GM12872 (cell line): Measurements from ENCODE around the gene ZSCAN2.

ENCODE experiments used
- TF ChIP-seq, protein P1 (sequence below): IDR thresholded peaks from 3 replicates; pipeline ENCODE4 v1.5.1; 2011; ENCODE audit warnings: low read depth, mild to moderate bottlenecking, low read length, moderate library complexity; ENCODE audit not compliant: insufficient read depth

ZSCAN2 gene

GRCh38 chr15:84606653-84607120 is 5.9 kb downstream of the ZSCAN2 start:
- TF ChIP-seq, protein P1, sequence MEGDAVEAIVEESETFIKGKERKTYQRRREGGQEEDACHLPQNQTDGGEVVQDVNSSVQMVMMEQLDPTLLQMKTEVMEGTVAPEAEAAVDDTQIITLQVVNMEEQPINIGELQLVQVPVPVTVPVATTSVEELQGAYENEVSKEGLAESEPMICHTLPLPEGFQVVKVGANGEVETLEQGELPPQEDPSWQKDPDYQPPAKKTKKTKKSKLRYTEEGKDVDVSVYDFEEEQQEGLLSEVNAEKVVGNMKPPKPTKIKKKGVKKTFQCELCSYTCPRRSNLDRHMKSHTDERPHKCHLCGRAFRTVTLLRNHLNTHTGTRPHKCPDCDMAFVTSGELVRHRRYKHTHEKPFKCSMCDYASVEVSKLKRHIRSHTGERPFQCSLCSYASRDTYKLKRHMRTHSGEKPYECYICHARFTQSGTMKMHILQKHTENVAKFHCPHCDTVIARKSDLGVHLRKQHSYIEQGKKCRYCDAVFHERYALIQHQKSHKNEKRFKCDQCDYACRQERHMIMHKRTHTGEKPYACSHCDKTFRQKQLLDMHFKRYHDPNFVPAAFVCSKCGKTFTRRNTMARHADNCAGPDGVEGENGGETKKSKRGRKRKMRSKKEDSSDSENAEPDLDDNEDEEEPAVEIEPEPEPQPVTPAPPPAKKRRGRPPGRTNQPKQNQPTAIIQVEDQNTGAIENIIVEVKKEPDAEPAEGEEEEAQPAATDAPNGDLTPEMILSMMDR: no peak

DNA sequence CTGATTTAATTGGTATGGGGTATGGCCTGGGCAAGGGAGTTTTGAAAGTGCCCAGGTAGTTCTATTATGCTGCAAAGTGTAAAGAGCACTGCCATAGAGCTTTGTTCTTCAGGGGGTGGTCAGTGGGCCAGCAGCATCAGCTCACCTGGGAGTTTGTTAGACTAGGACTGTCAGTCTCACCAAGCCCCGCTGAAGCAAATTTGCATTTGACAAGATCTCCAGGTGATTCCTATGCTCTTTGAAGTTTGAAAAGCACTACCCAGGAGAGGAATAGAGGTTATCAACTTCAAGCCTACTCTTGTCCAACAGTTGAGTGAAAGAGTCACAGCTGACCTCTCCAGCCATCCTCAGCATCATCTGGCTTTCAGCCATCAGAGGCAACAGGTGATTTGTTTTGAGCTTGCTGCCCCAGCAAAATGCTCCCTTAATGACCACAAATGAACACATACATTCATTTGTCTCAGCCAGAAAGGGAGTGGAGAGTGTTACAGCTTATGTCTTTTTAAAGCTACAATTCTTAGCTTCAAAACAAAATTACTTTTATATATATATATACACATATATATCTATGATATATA is 8.0 kb downstream of the ZSCAN2 start:
- TF ChIP-seq, protein P1: no peak

- TF ChIP-seq, protein P1: no peak
Measured at GRCh38 chr15:84609818-84610525, 9.2 kb downstream of the ZSCAN2 start.

GRCh38 chr15:84611631-84612030 is 10.8 kb downstream of the ZSCAN2 start:
- TF ChIP-seq, protein P1: no peak

GRCh38 chr15:84616235-84616634 is 15.4 kb downstream of the ZSCAN2 start:
- TF ChIP-seq, protein P1: no peak

- TF ChIP-seq, protein P1: no peak
Measured at GRCh38 chr15:84620626-84621025, 19.8 kb downstream of the ZSCAN2 start.

- TF ChIP-seq, protein P1: no peak
Measured at GRCh38 chr15:84621358-84621979, 20.7 kb downstream of the ZSCAN2 start.
